CD4-positive, alpha-beta T cell treated with Interleukin-1 beta for 1 hour (primary cell): ENCODE results near the gene TCF12.

ENCODE experiments used
- DNase-seq, 2 donors: peaks; one replicate each; pipeline ENCODE4 v3.0.0-alpha.2; 2020 to 2022

The TCF12 gene

GRCh38 chr15:57306161-57306943 lies 387.9 kb downstream of the TCF12 start:
- DNase-seq, result peak; percentile 76 to 77

GRCh38 chr15:57306944-57307411 lies 388.5 kb downstream of the TCF12 start:
- no peak for DNase-seq

- DNase-seq, result no peak
These were observed 389.2 kb downstream of the TCF12 start for GRCh38 chr15:57307527-57308169.

GRCh38 chr15:57308170-57308545 lies 389.7 kb downstream of the TCF12 start:
- no peak for DNase-seq

- no peak for DNase-seq
These were observed 391.7 kb downstream of the TCF12 start for GRCh38 chr15:57309856-57310760.

GRCh38 chr15:57310876-57311275 lies 392.4 kb downstream of the TCF12 start:
- DNase-seq, result no peak

- DNase-seq, result no peak
These were observed 393.5 kb downstream of the TCF12 start for GRCh38 chr15:57312006-57312317.

- no peak for DNase-seq
These were observed 394.1 kb downstream of the TCF12 start for GRCh38 chr15:57312318-57313133.

GRCh38 chr15:57313134-57313483 lies 394.7 kb downstream of the TCF12 start:
- no peak for DNase-seq

GRCh38 chr15:57314221-57314620 lies 395.8 kb downstream of the TCF12 start:
- no peak for DNase-seq

- no peak for DNase-seq
These were observed 398.0 kb downstream of the TCF12 start for GRCh38 chr15:57316451-57316850.

GRCh38 chr15:57319226-57319918 lies 400.9 kb downstream of the TCF12 start:
- no peak for DNase-seq

GRCh38 chr15:57319919-57320560 lies 401.6 kb downstream of the TCF12 start:
- DNase-seq, result no peak

GRCh38 chr15:57320631-57321220 lies 402.3 kb downstream of the TCF12 start:
- DNase-seq, result no peak

GRCh38 chr15:57321485-57321884 lies 403.0 kb downstream of the TCF12 start:
- DNase-seq, result no peak

GRCh38 chr15:57321973-57322601 lies 403.6 kb downstream of the TCF12 start:
- no peak for DNase-seq

GRCh38 chr15:57322602-57323250 lies 404.3 kb downstream of the TCF12 start:
- DNase-seq, result no peak

GRCh38 chr15:57323299-57323805 lies 404.9 kb downstream of the TCF12 start:
- no peak for DNase-seq

- DNase-seq, result peak in 1 of 2 donors; percentile 7
These were observed 405.6 kb downstream of the TCF12 start for GRCh38 chr15:57323806-57324589.
